ENCODE results near the gene SSC5D.

DNA sequence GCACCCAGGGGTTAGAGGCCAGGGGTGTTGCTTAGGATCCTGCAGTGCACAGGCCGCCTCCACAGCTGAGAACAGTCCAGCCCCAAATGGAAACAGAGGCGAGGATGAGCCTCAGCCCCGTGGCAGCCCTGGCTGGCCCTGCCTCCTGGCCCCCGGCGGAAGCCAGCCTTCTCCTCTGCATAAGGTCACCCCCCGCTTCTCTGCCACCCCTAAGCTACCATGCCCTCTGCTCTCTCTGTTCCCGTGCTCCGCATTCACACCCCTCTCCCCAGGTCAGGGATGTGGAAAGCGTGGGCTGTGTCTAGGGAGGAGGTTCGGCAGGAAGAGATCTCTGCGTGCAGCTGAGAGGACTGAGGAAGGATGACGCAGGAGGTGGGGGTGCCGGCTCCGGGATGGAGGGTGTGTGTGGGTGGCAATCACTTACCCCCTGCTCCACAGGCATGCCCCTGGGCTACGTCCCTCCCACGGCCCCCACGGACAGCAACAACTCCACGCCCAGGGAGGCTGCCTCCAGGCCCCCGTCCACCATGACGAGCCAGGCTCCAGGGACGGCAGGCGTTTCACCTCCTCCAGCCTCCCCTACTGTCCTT is 6.0 kb downstream of the SSC5D start:
- TF ChIP-seq, protein P1, sequence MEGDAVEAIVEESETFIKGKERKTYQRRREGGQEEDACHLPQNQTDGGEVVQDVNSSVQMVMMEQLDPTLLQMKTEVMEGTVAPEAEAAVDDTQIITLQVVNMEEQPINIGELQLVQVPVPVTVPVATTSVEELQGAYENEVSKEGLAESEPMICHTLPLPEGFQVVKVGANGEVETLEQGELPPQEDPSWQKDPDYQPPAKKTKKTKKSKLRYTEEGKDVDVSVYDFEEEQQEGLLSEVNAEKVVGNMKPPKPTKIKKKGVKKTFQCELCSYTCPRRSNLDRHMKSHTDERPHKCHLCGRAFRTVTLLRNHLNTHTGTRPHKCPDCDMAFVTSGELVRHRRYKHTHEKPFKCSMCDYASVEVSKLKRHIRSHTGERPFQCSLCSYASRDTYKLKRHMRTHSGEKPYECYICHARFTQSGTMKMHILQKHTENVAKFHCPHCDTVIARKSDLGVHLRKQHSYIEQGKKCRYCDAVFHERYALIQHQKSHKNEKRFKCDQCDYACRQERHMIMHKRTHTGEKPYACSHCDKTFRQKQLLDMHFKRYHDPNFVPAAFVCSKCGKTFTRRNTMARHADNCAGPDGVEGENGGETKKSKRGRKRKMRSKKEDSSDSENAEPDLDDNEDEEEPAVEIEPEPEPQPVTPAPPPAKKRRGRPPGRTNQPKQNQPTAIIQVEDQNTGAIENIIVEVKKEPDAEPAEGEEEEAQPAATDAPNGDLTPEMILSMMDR (IDR thresholded peaks at IDR 0.05), result no peak
- no peak for TF ChIP-seq POLR2A (IDR thresholded peaks at IDR 0.05)
